ENCODE data around the gene MAP3K19.

- TF ChIP-seq CTCF (conservative IDR thresholded peaks at IDR 0.05; ENCODE audit: low read depth in 2 of 2) = no peak
- TF ChIP-seq ZNF114 (CRISPR knock-in tag; IDR thresholded peaks at IDR 0.05) = no peak
- no peak for TF ChIP-seq EZH2phosphoT487 (IDR thresholded peaks at IDR 0.05; ENCODE audit: unreplicated experiment)
- no peak for TF ChIP-seq EZH2 (IDR thresholded peaks at IDR 0.05; ENCODE audit: low read depth, unreplicated experiment)
Measured at GRCh38 chr2:134934641-134935040, 112.6 kb downstream of the MAP3K19 start.

Data from GM23338 (cell line).